ENCODE measurements around the gene LIPM. TPM values are rescaled to one million over a fixed set of nuclear protein-coding genes. Genes with fewer than 3 reads are reported as not detected.

The LIPM gene
- polyA plus RNA-seq (2013, experiment 1 of 2), result not detected
- polyA plus RNA-seq (2013, experiment 2 of 2), result not detected

GRCh38 chr10:88802523-88803285 is at the start of gene LIPM:
LIPM (plus strand) TSS chr10:88802730; CDS start chr10:88802897, 167 bp downstream.
- Histone ChIP-seq H3K9me3 (ENCODE audit: insufficient read depth, low read depth, low read length) (no peaks in the 10 kb centered on the region), H3K9ac (ENCODE audit: low read depth, low read length) (no peak within 1 kb of the TSS), H3K36me3 (ENCODE audit: insufficient read depth, low read length) (no peaks in the 10 kb centered on the region), H3K27me3 (ENCODE audit: insufficient read depth, low read length) (no peaks in the 10 kb centered on the region), H3K4me1 (ENCODE audit: insufficient read depth, low read length) (0 out of 2 replicates have a peak, but pooled peaks cover 4% of the 10 kb centered on the region), H3K4me3 (ENCODE audit: low read length) (no peak within 1 kb of the TSS), H3K27ac (ENCODE audit: low read depth, low read length) (no peak within 1 kb of the TSS)
- whole genome bisulfite sequencing, result 89% methylated on average over 1 of the region's 2 CpGs

- H3K27me3 ChIP-seq (ENCODE audit: insufficient read depth, low read length), result no peaks in the 10 kb centered on the region
- H3K36me3 ChIP-seq (ENCODE audit: insufficient read depth, low read length), result no peaks in the 10 kb centered on the region
- H3K9me3 ChIP-seq (ENCODE audit: insufficient read depth, low read depth, low read length), result no peaks in the 10 kb centered on the region
- no peak overlapping the region for H3K4me3 ChIP-seq (ENCODE audit: low read length)
- H3K9ac ChIP-seq (ENCODE audit: low read depth, low read length), result no peak overlapping the region
- H3K4me1 ChIP-seq (ENCODE audit: insufficient read depth, low read length), result peaks cover 9% of the 10 kb centered on the region
- no peak overlapping the region for H3K27ac ChIP-seq (ENCODE audit: low read depth, low read length)
Observed at GRCh38 chr10:88754287-88754686, 48.2 kb upstream of the LIPM start.

- Histone ChIP-seq H3K4me1 (ENCODE audit: insufficient read depth, low read length) (peaks cover 9% of the 10 kb centered on the region), H3K27ac (ENCODE audit: low read depth, low read length) (no peak overlapping the region)
- WGBS, result 92% methylated on average over 3 of the region's 3 CpGs
Observed at GRCh38 chr10:88755753-88756152, 46.8 kb upstream of the LIPM start.

GRCh38 chr10:88756660-88757059 is 45.9 kb upstream of the LIPM start:
- H3K9ac ChIP-seq (ENCODE audit: low read depth, low read length), result no peak overlapping the region
- H3K27ac ChIP-seq (ENCODE audit: low read depth, low read length), result no peak overlapping the region
- H3K9me3 ChIP-seq (ENCODE audit: insufficient read depth, low read depth, low read length), result no peaks in the 10 kb centered on the region
- H3K4me1 ChIP-seq (ENCODE audit: insufficient read depth, low read length), result peaks cover 9% of the 10 kb centered on the region
- no peaks in the 10 kb centered on the region for H3K27me3 ChIP-seq (ENCODE audit: insufficient read depth, low read length)
- no CpG with 5 or more reads among the region's 1 CpG for WGBS
- H3K36me3 ChIP-seq (ENCODE audit: insufficient read depth, low read length), result no peaks in the 10 kb centered on the region
- H3K4me3 ChIP-seq (ENCODE audit: low read length), result no peak overlapping the region

More at GRCh38 chr10:88755753-88756152, 46.8 kb upstream of the LIPM start:
- Histone ChIP-seq H3K36me3 (ENCODE audit: insufficient read depth, low read length) (no peaks in the 10 kb centered on the region), H3K9me3 (ENCODE audit: insufficient read depth, low read depth, low read length) (no peaks in the 10 kb centered on the region), H3K27me3 (ENCODE audit: insufficient read depth, low read length) (no peaks in the 10 kb centered on the region), H3K9ac (ENCODE audit: low read depth, low read length) (no peak overlapping the region), H3K4me3 (ENCODE audit: low read length) (no peak overlapping the region)

- H3K9me3 ChIP-seq (ENCODE audit: insufficient read depth, low read depth, low read length), result no peaks in the 10 kb centered on the region
- WGBS, result 93% methylated on average over 7 of the region's 7 CpGs
Observed at GRCh38 chr10:88759366-88760101, 43.0 kb upstream of the LIPM start, which contains the start of gene LIPN. LIPN (plus strand) TSS chr10:88760020; CDS start chr10:88761406, 1,386 bp downstream.

GRCh38 chr10:88762906-88763305 is 39.6 kb upstream of the LIPM start:
- H3K9ac ChIP-seq (ENCODE audit: low read depth, low read length), result no peak overlapping the region
- WGBS, result 87% methylated on average over 1 of the region's 1 CpG
- no peaks in the 10 kb centered on the region for H3K4me1 ChIP-seq (ENCODE audit: insufficient read depth, low read length)
- no peaks in the 10 kb centered on the region for H3K36me3 ChIP-seq (ENCODE audit: insufficient read depth, low read length)
- no peaks in the 10 kb centered on the region for H3K27me3 ChIP-seq (ENCODE audit: insufficient read depth, low read length)
- H3K9me3 ChIP-seq (ENCODE audit: insufficient read depth, low read depth, low read length), result no peaks in the 10 kb centered on the region
- no peak overlapping the region for H3K4me3 ChIP-seq (ENCODE audit: low read length)
- no peak overlapping the region for H3K27ac ChIP-seq (ENCODE audit: low read depth, low read length)

More at GRCh38 chr10:88759366-88760101, 43.0 kb upstream of the LIPM start, which contains the start of gene LIPN:
- Histone ChIP-seq H3K9ac (ENCODE audit: low read depth, low read length) (no peak within 1 kb of the TSS), H3K4me3 (ENCODE audit: low read length) (no peak within 1 kb of the TSS), H3K27me3 (ENCODE audit: insufficient read depth, low read length) (no peaks in the 10 kb centered on the region), H3K36me3 (ENCODE audit: insufficient read depth, low read length) (no peaks in the 10 kb centered on the region), H3K27ac (ENCODE audit: low read depth, low read length) (no peak within 1 kb of the TSS), H3K4me1 (ENCODE audit: insufficient read depth, low read length) (peaks cover 9% of the 10 kb centered on the region)

- H3K4me3 ChIP-seq (ENCODE audit: low read length), result no peak overlapping the region
- no peak overlapping the region for H3K9ac ChIP-seq (ENCODE audit: low read depth, low read length)
- H3K9me3 ChIP-seq (ENCODE audit: insufficient read depth, low read depth, low read length), result no peaks in the 10 kb centered on the region
- H3K27ac ChIP-seq (ENCODE audit: low read depth, low read length), result no peak overlapping the region
- 96% methylated on average over 1 of the region's 1 CpG for WGBS
- no peaks in the 10 kb centered on the region for H3K36me3 ChIP-seq (ENCODE audit: insufficient read depth, low read length)
- H3K4me1 ChIP-seq (ENCODE audit: insufficient read depth, low read length), result no peaks in the 10 kb centered on the region
- H3K27me3 ChIP-seq (ENCODE audit: insufficient read depth, low read length), result no peaks in the 10 kb centered on the region
Observed at GRCh38 chr10:88763441-88763840, 39.1 kb upstream of the LIPM start.

- Histone ChIP-seq H3K36me3 (ENCODE audit: insufficient read depth, low read length) (no peaks in the 10 kb centered on the region), H3K9ac (ENCODE audit: low read depth, low read length) (no peak overlapping the region), H3K27me3 (ENCODE audit: insufficient read depth, low read length) (no peaks in the 10 kb centered on the region), H3K4me3 (ENCODE audit: low read length) (no peak overlapping the region), H3K4me1 (ENCODE audit: insufficient read depth, low read length) (no peaks in the 10 kb centered on the region), H3K27ac (ENCODE audit: low read depth, low read length) (no peak overlapping the region), H3K9me3 (ENCODE audit: insufficient read depth, low read depth, low read length) (no peaks in the 10 kb centered on the region)
- 83% methylated on average over 1 of the region's 3 CpGs for WGBS
Observed at GRCh38 chr10:88764110-88764509, 38.4 kb upstream of the LIPM start.

GRCh38 chr10:88765816-88766215 is 36.7 kb upstream of the LIPM start:
- no CpG with 5 or more reads among the region's 1 CpG for WGBS
- no peaks in the 10 kb centered on the region for H3K36me3 ChIP-seq (ENCODE audit: insufficient read depth, low read length)
- H3K4me3 ChIP-seq (ENCODE audit: low read length), result no peak overlapping the region
- H3K9ac ChIP-seq (ENCODE audit: low read depth, low read length), result no peak overlapping the region
- H3K4me1 ChIP-seq (ENCODE audit: insufficient read depth, low read length), result no peaks in the 10 kb centered on the region
- no peaks in the 10 kb centered on the region for H3K27me3 ChIP-seq (ENCODE audit: insufficient read depth, low read length)
- H3K27ac ChIP-seq (ENCODE audit: low read depth, low read length), result no peak overlapping the region
- H3K9me3 ChIP-seq (ENCODE audit: insufficient read depth, low read depth, low read length), result no peaks in the 10 kb centered on the region

- Histone ChIP-seq H3K9ac (ENCODE audit: low read depth, low read length) (no peak overlapping the region), H3K27me3 (ENCODE audit: insufficient read depth, low read length) (no peaks in the 10 kb centered on the region), H3K36me3 (ENCODE audit: insufficient read depth, low read length) (no peaks in the 10 kb centered on the region), H3K9me3 (ENCODE audit: insufficient read depth, low read depth, low read length) (no peaks in the 10 kb centered on the region), H3K4me3 (ENCODE audit: low read length) (no peak overlapping the region), H3K27ac (ENCODE audit: low read depth, low read length) (no peak overlapping the region), H3K4me1 (ENCODE audit: insufficient read depth, low read length) (no peaks in the 10 kb centered on the region)
- whole genome bisulfite sequencing, result 86% methylated on average over 1 of the region's 1 CpG
Observed at GRCh38 chr10:88769384-88769783, 33.1 kb upstream of the LIPM start.

- no peak overlapping the region for H3K9ac ChIP-seq (ENCODE audit: low read depth, low read length)
- no peaks in the 10 kb centered on the region for H3K4me1 ChIP-seq (ENCODE audit: insufficient read depth, low read length)
- whole genome bisulfite sequencing, result 89% methylated on average over 2 of the region's 2 CpGs
- no peaks in the 10 kb centered on the region for H3K27me3 ChIP-seq (ENCODE audit: insufficient read depth, low read length)
- no peaks in the 10 kb centered on the region for H3K9me3 ChIP-seq (ENCODE audit: insufficient read depth, low read depth, low read length)
- no peak overlapping the region for H3K27ac ChIP-seq (ENCODE audit: low read depth, low read length)
- no peak overlapping the region for H3K4me3 ChIP-seq (ENCODE audit: low read length)
- no peaks in the 10 kb centered on the region for H3K36me3 ChIP-seq (ENCODE audit: insufficient read depth, low read length)
Observed at GRCh38 chr10:88781206-88781605, 21.3 kb upstream of the LIPM start.
